Osteocyte (in vitro differentiated cells): Measurements from ENCODE around the gene ELN. TPM values are rescaled to one million over a fixed set of nuclear protein-coding genes. Genes with fewer than 3 reads are reported as not detected.

Experiments used
- DNase-seq: peaks from one replicate; pipeline ENCODE4 v3.0.0; 2021; ENCODE audit warnings: mixed read lengths; ENCODE audit not compliant: unreplicated experiment; ENCODE audit errors: extremely low spot score
- H3K27ac Mint-ChIP-seq: one replicate; pipeline ENCODE4 v1.8.0; 2021; ENCODE audit warnings: mild to moderate bottlenecking, mixed read lengths; ENCODE audit not compliant: unreplicated experiment
- H3K27me3 Mint-ChIP-seq: one replicate; pipeline ENCODE4 v1.8.0; 2021; ENCODE audit warnings: mixed read lengths; ENCODE audit not compliant: unreplicated experiment
- H3K36me3 Mint-ChIP-seq: one replicate; pipeline ENCODE4 v1.8.0; 2021; ENCODE audit warnings: mixed read lengths; ENCODE audit not compliant: unreplicated experiment
- H3K4me1 Mint-ChIP-seq: one replicate; pipeline ENCODE4 v1.8.0; 2021; ENCODE audit warnings: mixed read lengths; ENCODE audit not compliant: unreplicated experiment
- H3K4me3 Mint-ChIP-seq: one replicate; pipeline ENCODE4 v1.8.0; 2021; ENCODE audit warnings: mild to moderate bottlenecking, moderate library complexity, mixed read lengths; ENCODE audit not compliant: unreplicated experiment
- H3K9me3 Mint-ChIP-seq: one replicate; pipeline ENCODE4 v1.8.0; 2021; ENCODE audit warnings: mixed read lengths; ENCODE audit not compliant: unreplicated experiment
- total RNA-seq: library from RNA; stranded (reverse); gene quantifications from 2 replicates; pipeline ENCODE4 v1.2.1, GENCODE V29; 2021
- TF ChIP-seq, protein P1 (sequence below): fragments of 200-600 bp; sonication (generic); IDR thresholded peaks from 2 replicates; pipeline ENCODE4 v1.5.0; 2021; ENCODE audit warnings: antibody characterized with exemption, mild to moderate bottlenecking, moderate library complexity

The ELN gene
- total RNA-seq, 1 donor from 2014 or later = 13.5 TPM

DNA sequence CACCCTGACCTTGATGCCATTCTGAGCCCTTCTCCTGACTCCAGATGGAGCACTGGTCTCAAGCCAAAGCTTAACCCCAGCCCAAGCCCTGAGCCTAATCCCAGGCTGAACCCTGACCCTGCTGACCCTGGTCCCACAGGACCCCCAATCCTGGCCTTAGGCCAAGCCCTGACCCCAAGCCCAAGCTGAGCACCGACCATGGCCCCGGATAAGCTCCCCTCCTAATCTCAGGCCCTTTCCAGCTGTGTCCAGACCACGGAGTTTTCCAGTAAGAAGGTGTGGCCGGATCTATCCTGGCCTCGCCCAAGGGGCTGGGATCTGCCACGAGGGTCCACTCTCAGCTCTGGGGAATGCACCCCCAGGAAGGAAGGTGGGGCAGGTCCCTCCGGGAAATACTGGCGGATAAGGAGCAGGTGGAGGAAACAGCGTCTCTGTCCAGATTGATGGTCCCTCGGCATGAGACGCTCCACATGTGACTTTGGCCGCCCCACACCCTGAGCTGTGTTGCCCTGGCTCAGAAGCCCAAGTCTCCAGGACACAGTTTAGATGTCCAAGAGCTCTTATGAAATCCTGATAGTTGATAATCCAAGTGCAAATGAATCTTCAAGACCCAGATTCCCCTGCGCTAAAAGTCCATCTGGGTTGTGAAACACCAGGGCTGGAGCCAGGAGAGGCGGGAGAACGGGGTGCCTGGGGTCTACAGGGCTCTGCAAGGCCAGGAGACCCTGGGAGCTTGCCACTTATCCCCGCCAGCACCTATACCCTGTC is 10.4 kb downstream of the ELN start:
- TF ChIP-seq, protein P1, sequence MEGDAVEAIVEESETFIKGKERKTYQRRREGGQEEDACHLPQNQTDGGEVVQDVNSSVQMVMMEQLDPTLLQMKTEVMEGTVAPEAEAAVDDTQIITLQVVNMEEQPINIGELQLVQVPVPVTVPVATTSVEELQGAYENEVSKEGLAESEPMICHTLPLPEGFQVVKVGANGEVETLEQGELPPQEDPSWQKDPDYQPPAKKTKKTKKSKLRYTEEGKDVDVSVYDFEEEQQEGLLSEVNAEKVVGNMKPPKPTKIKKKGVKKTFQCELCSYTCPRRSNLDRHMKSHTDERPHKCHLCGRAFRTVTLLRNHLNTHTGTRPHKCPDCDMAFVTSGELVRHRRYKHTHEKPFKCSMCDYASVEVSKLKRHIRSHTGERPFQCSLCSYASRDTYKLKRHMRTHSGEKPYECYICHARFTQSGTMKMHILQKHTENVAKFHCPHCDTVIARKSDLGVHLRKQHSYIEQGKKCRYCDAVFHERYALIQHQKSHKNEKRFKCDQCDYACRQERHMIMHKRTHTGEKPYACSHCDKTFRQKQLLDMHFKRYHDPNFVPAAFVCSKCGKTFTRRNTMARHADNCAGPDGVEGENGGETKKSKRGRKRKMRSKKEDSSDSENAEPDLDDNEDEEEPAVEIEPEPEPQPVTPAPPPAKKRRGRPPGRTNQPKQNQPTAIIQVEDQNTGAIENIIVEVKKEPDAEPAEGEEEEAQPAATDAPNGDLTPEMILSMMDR = no peak
- DNase-seq = no peak
- Mint-ChIP-seq H3K4me1 (peaks cover 32% of the 10 kb centered on the region), H3K36me3 (no peaks in the 10 kb centered on the region), H3K9me3 (no peaks in the 10 kb centered on the region), H3K27ac (no peak overlapping the region), H3K4me3 (no peak overlapping the region), H3K27me3 (no peaks in the 10 kb centered on the region)

DNA sequence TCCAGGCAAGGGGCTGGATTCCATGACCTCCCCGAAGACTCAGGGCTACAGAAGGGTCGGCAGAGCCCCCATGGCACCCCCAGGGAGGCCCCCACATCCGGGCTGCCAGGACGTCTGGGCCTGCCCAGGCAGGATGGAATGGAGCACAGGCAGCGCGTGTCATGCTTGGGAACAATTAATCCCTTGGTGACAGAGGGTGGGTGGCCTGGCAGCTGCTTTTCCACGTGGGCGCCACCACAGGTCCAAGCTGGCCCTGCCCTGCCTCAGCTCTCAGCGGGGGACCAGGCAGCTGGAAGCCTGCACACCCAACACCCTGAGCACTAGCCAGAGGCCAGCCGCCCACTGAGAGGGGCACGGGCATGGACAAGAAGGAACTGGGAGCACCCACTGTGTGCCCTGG is 11.4 kb downstream of the ELN start:
- no peak for DNase-seq
- Mint-ChIP-seq H3K27me3 (no peaks in the 10 kb centered on the region), H3K27ac (no peak overlapping the region), H3K4me3 (no peak overlapping the region), H3K9me3 (no peaks in the 10 kb centered on the region), H3K36me3 (no peaks in the 10 kb centered on the region), H3K4me1 (peaks cover 35% of the 10 kb centered on the region)
- TF ChIP-seq, protein P1 = no peak

DNA sequence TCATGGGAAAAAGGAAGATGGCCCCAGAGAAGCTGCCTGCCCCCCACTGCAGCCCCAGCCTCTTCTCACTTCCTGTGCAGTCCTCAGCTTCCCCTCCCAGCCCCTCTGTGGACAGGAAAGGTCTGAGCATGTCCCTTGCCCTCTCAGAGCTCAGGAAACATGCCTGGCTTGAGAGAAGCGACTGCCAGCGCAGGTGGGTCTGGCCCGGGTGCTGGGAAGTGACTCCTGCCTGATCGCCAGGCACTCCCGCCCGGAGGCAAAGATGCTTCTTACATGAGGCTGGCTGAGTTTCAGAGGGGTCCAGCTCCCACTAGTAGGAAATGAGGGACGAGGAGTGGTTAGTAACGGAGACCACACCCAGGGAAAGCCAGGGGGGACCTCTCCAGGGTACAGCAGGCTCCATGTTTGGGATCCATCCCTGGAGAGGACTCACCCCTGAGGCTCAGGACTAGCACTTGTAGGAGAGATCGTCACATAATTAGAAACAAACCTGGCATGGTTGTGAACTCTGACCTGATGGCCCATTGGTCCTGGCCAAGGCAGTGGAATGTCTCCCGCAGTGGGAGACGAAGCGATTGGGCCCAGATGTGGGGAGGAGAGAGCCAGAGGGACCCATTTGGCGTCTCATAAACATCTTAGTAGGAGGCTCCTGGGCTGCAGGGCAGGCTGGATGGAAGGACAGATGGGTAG is 12.3 kb downstream of the ELN start:
- H3K4me1 Mint-ChIP-seq = peaks cover 41% of the 10 kb centered on the region
- no peaks in the 10 kb centered on the region for H3K27me3 Mint-ChIP-seq
- H3K27ac Mint-ChIP-seq = peak overlapping the region; percentile 5
- no peak for DNase-seq
- no peak overlapping the region for H3K4me3 Mint-ChIP-seq
- no peaks in the 10 kb centered on the region for H3K36me3 Mint-ChIP-seq
- TF ChIP-seq, protein P1 = no peak
- no peaks in the 10 kb centered on the region for H3K9me3 Mint-ChIP-seq

DNA sequence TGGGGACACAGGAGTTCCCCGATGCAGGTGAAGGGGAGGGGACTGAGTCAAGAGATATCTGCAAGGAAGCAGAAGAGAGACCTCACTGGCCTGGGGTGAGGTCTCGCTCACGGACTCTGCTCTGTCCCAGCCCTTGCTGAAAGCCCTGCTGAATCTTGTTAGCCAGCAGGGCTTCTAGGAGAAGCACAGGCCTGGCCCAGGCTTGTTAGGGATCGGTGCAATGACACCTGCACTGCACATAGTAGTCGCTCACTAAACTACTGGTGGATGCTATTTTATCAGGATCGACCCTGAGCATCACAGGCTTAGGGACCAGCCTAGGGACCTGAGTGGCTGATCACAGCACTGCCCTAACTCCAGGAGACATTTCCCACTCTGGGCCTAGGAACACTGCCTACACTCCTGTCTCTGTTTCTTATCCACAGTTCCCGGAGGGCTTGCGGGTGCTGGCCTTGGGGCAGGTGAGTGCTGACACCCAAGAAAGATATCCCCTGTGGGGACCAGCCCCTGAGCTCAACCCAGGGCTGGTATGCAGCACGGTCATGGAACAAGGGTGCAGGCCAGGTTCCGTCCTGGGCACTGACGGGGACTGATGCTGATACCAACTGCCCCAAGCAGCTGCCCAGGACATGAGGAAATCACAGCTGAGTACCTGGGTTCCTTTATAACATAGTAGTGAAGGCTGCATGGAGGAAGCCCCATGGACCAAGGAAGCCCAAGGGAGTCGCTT is 13.0 kb downstream of the ELN start:
- H3K4me1 Mint-ChIP-seq = peaks cover 41% of the 10 kb centered on the region
- no peak overlapping the region for H3K4me3 Mint-ChIP-seq
- H3K36me3 Mint-ChIP-seq = no peaks in the 10 kb centered on the region
- DNase-seq = no peak
- H3K9me3 Mint-ChIP-seq = no peaks in the 10 kb centered on the region
- H3K27me3 Mint-ChIP-seq = no peaks in the 10 kb centered on the region
- TF ChIP-seq, protein P1 = no peak
- no peak overlapping the region for H3K27ac Mint-ChIP-seq
